IMR-90 (cell line): ENCODE results near the gene FSTL5. TPM values are rescaled to one million over a fixed set of nuclear protein-coding genes. Genes with fewer than 3 reads are reported as not detected.

Experiments used
- ATAC-seq: fragments of 200-7000 bp; cut with Tn5 transposase; 2 replicates; pipeline ENCODE4 v1.9.1; 2020; ENCODE audit warnings: low read depth, mild to moderate bottlenecking, moderate library complexity
- BruUV-seq: library from RNA; stranded (reverse); fragments of 400-500 nt; replicated peaks from 2 replicates; lab custom pipeline; 2021; lab: Mats Ljungman, UMichigan
- CTCF ChIA-PET: fragments of 300-600 bp; formaldehyde crosslinking; extraction: SDS; loops from one replicate; lab custom pipeline; 2021; ENCODE audit warnings: antibody characterized with exemption; lab: Yijun Ruan, JAX
- POLR2A ChIA-PET: fragments of 300-600 bp; sonication (Branson Sonifier 250); formaldehyde crosslinking; loops from one replicate; lab custom pipeline; 2022; ENCODE audit warnings: antibody characterized with exemption; ENCODE audit not compliant: unreplicated experiment; lab: Charles Lee
- DNase-seq: peaks from one replicate; pipeline ENCODE4 v3.0.0; 2013
- H2AFZ ChIP-seq: replicated peaks from 2 replicates; pipeline ENCODE3; 2013; ENCODE audit warnings: low read length, mild to moderate bottlenecking; ENCODE audit not compliant: poor library complexity
- H2AK5ac ChIP-seq: 2 replicates; pipeline ENCODE4 v1.6.1; 2013; ENCODE audit warnings: low read depth, low read length, inconsistent platforms
- H2AK9ac ChIP-seq: replicated peaks from 2 replicates; pipeline ENCODE3; 2013; ENCODE audit warnings: mild to moderate bottlenecking, low read depth, low read length, moderate library complexity; ENCODE audit not compliant: poor library complexity
- H2BK120ac ChIP-seq: 2 replicates; pipeline ENCODE4 v1.6.1; 2013; ENCODE audit warnings: low read depth, low read length, inconsistent platforms
- H2BK15ac ChIP-seq: 3 replicates; pipeline ENCODE4 v1.6.1; 2013; ENCODE audit warnings: low read depth, low read length, inconsistent platforms
- H2BK20ac ChIP-seq: 2 replicates; pipeline ENCODE4 v1.6.1; 2013; ENCODE audit warnings: low read depth, mild to moderate bottlenecking, inconsistent platforms, low read length, moderate library complexity
- H2BK5ac ChIP-seq: 2 replicates; pipeline ENCODE4 v1.6.1; 2013; ENCODE audit warnings: mild to moderate bottlenecking, low read depth, low read length, inconsistent platforms; ENCODE audit not compliant: poor library complexity, severe bottlenecking
- H3K14ac ChIP-seq: replicated peaks from 2 replicates; pipeline ENCODE4 v1.6.1; 2013; ENCODE audit warnings: low read depth, low read length, inconsistent platforms
- H3K18ac ChIP-seq: 2 replicates; pipeline ENCODE4 v1.6.1; 2013; ENCODE audit warnings: low read depth, low read length, control low read depth
- H3K23ac ChIP-seq: 2 replicates; pipeline ENCODE4 v1.6.1; 2013; ENCODE audit warnings: low read depth, low read length, inconsistent platforms
- H3K27ac ChIP-seq: 2 replicates; pipeline ENCODE4 v1.5.1; 2013; ENCODE audit warnings: mild to moderate bottlenecking, control low read depth, low read length; ENCODE audit not compliant: insufficient read depth
- H3K27me3 ChIP-seq: 2 replicates; pipeline ENCODE4 v1.6.1; 2013; ENCODE audit warnings: low read length; ENCODE audit not compliant: control insufficient read depth, insufficient read depth
- H3K36me3 ChIP-seq: 2 replicates; pipeline ENCODE4 v1.6.1; 2013; ENCODE audit warnings: low read length, mixed read lengths; ENCODE audit not compliant: control insufficient read depth, insufficient read depth
- H3K4ac ChIP-seq: 2 replicates; pipeline ENCODE4 v1.6.1; 2013; ENCODE audit warnings: low read depth, low read length, inconsistent platforms
- H3K4me1 ChIP-seq: 2 replicates; pipeline ENCODE4 v1.6.1; 2013; ENCODE audit warnings: low read length, mixed read lengths; ENCODE audit not compliant: control insufficient read depth, insufficient read depth
- H3K4me2 ChIP-seq: 2 replicates; pipeline ENCODE4 v1.6.1; 2013; ENCODE audit warnings: low read depth, mild to moderate bottlenecking, control low read depth, low read length, moderate library complexity
- H3K4me3 ChIP-seq: 2 replicates; pipeline ENCODE4 v1.5.1; 2013; ENCODE audit warnings: low read depth, mild to moderate bottlenecking, control low read depth, low read length, moderate library complexity; ENCODE audit not compliant: insufficient read depth
- H3K56ac ChIP-seq: 2 replicates; pipeline ENCODE4 v1.6.1; 2013; ENCODE audit warnings: low read length, inconsistent platforms; ENCODE audit not compliant: insufficient read depth; ENCODE audit errors: extremely low read depth
- H3K79me1 ChIP-seq, 2 experiments: 2 replicates each; pipeline ENCODE4 v1.6.1; 2013; ENCODE audit warnings: low read length in 2 of 2, inconsistent platforms in 1 of 2, low read depth in 1 of 2
- H3K9ac ChIP-seq: 2 replicates; pipeline ENCODE4 v1.6.1; 2013; ENCODE audit warnings: low read depth, low read length, control low read depth
- H3K9me1 ChIP-seq: 2 replicates; pipeline ENCODE4 v1.6.1; 2013; ENCODE audit warnings: low read length, inconsistent platforms; ENCODE audit not compliant: insufficient read depth
- H3K9me3 ChIP-seq: 2 replicates; pipeline ENCODE4 v1.6.1; 2013; ENCODE audit warnings: low read length; ENCODE audit not compliant: control insufficient read depth, insufficient read depth
- H4K20me1 ChIP-seq: 2 replicates; pipeline ENCODE4 v1.6.1; 2013; ENCODE audit warnings: low read length, inconsistent platforms; ENCODE audit not compliant: insufficient read depth
- H4K5ac ChIP-seq: 2 replicates; pipeline ENCODE4 v1.6.1; 2013; ENCODE audit warnings: mild to moderate bottlenecking, low read depth, low read length, control low read depth
- H4K8ac ChIP-seq, 2 experiments: 2 replicates each; pipeline ENCODE4 v1.6.1; 2013; ENCODE audit warnings: low read depth in 2 of 2, low read length in 2 of 2, control low read depth in 1 of 2, inconsistent platforms in 1 of 2
- H4K91ac ChIP-seq: 2 replicates; pipeline ENCODE4 v1.6.1; 2013; ENCODE audit warnings: low read depth, low read length, inconsistent platforms; ENCODE audit not compliant: insufficient read depth
- BHLHE40 ChIP-seq: fragments of 150-350 bp; IDR thresholded peaks from 2 replicates; pipeline ENCODE4 v1.6.1; 2016; ENCODE audit warnings: mild to moderate bottlenecking, low read depth, low read length
- CEBPB ChIP-seq: IDR thresholded peaks from 2 replicates; pipeline ENCODE4 v1.6.1; 2012; ENCODE audit warnings: low read depth, low read length, improper control_type of control experiment
- CHD1 ChIP-seq: IDR thresholded peaks from 2 replicates; pipeline ENCODE4 v1.6.1; 2012; ENCODE audit warnings: low read depth, low read length, improper control_type of control experiment
- CTCF ChIP-seq: conservative IDR thresholded peaks from 2 replicates; pipeline ENCODE4 v1.5.1; 2012; ENCODE audit warnings: mild to moderate bottlenecking, low read depth, low read length, improper control_type of control experiment
- ELK1 ChIP-seq: fragments of 150-350 bp; IDR thresholded peaks from 2 replicates; pipeline ENCODE4 v1.6.1; 2016; ENCODE audit warnings: low read depth, mild to moderate bottlenecking, low read length, moderate library complexity, borderline replicate concordance
- FOS ChIP-seq: fragments of 150-350 bp; IDR thresholded peaks from 2 replicates; pipeline ENCODE4 v1.6.1; 2016; ENCODE audit warnings: low read depth, low read length
- MAFK ChIP-seq: IDR thresholded peaks from 2 replicates; pipeline ENCODE4 v1.6.1; 2012; ENCODE audit warnings: low read depth, low read length, improper control_type of control experiment
- MAZ ChIP-seq: IDR thresholded peaks from 2 replicates; pipeline ENCODE4 v1.6.1; 2012; ENCODE audit warnings: low read depth, mild to moderate bottlenecking, low read length, improper control_type of control experiment, moderate library complexity, borderline replicate concordance
- MXI1 ChIP-seq: IDR thresholded peaks from 2 replicates; pipeline ENCODE4 v1.6.1; 2012; ENCODE audit warnings: low read depth, mild to moderate bottlenecking, low read length, moderate library complexity, borderline replicate concordance
- NFE2L2 ChIP-seq: fragments of 150-350 bp; IDR thresholded peaks from 2 replicates; pipeline ENCODE4 v1.6.1; 2016; ENCODE audit warnings: low read depth, mild to moderate bottlenecking, low read length
- POLR2A ChIP-seq: IDR thresholded peaks from 2 replicates; pipeline ENCODE4 v1.6.1; 2012; ENCODE audit warnings: mild to moderate bottlenecking, low read depth, low read length
- RAD21 ChIP-seq: IDR thresholded peaks from 2 replicates; pipeline ENCODE4 v1.6.1; 2012; ENCODE audit warnings: low read length, improper control_type of control experiment
- RCOR1 ChIP-seq: IDR thresholded peaks from 2 replicates; pipeline ENCODE4 v1.6.1; 2012; ENCODE audit warnings: mild to moderate bottlenecking, low read length, improper control_type of control experiment; ENCODE audit not compliant: insufficient replicate concordance
- RFX5 ChIP-seq: IDR thresholded peaks from 2 replicates; pipeline ENCODE4 v1.8.0; 2012; ENCODE audit warnings: low read depth, mild to moderate bottlenecking, low read length, moderate library complexity
- SMC3 ChIP-seq: fragments of 150-350 bp; IDR thresholded peaks from 2 replicates; pipeline ENCODE4 v1.6.1; 2016; ENCODE audit warnings: low read depth, mild to moderate bottlenecking, antibody characterized with exemption, low read length, moderate library complexity
- USF2 ChIP-seq: fragments of 150-350 bp; IDR thresholded peaks from 2 replicates; pipeline ENCODE4 v1.6.1; 2017; ENCODE audit warnings: mild to moderate bottlenecking, antibody characterized with exemption, low read length, low read depth
- WGBS, 2 experiments: methylation state at CpG; one replicate each; pipeline versions ENCODE4 v1.1.5 to v1.1.7; 2013; ENCODE audit warnings: missing lambda C conversion rate in 2 of 2; ENCODE audit not compliant: insufficient read length in 1 of 2; ENCODE audit errors: extremely low coverage in 2 of 2; 5-methylcytosine and 5-hydroxymethylcytosine counted together
- dilution Hi-C: fragments of 300-500 bp; cut with HindIII; formaldehyde crosslinking; loops from one replicate; pipeline ENCODE4 v1.14.3; 2018; ENCODE audit warnings: low sequenced_read_pairs; ENCODE audit not compliant: unreplicated experiment
- in situ Hi-C: fragments of 300-500 bp; cut with MboI; formaldehyde crosslinking; loops from 3 replicates; pipeline ENCODE4 v1.14.3; 2019; ENCODE audit warnings: low sequenced_read_pairs, inconsistent platforms, mixed read lengths
- intact Hi-C: fragments of 100-400 bp; cut with micrococcal nuclease; formaldehyde crosslinking; loops from 2 replicates; pipeline ENCODE4 v1.10.0; 2022
- polyA plus RNA-seq, 3 experiments: library from polyadenylated mRNA; depleted of rRNA; stranded (reverse); fragments of >200 nt; gene quantifications; 2 replicates each; pipeline ENCODE4 v1.2.3, GENCODE V29; 2012; ENCODE audit warnings: low replicate concordance in 1 of 3
- total RNA-seq: library from RNA; depleted of rRNA; stranded (reverse); fragments of >200 nt; gene quantifications from 2 replicates; pipeline ENCODE4 v1.2.3, GENCODE V29; 2012

FSTL5 gene
- total and polyA plus RNA-seq, 2 of the 4 experiments (the other 2 are of a cell fraction): under 0.01 TPM; not detected in 1

GRCh38 chr4:162038112-162038511 is 125.7 kb downstream of the FSTL5 start:
- Histone ChIP-seq H3K9me3 (no peaks in the 10 kb centered on the region), H4K8ac (no peak overlapping the region), H2BK20ac (no peak overlapping the region), H4K5ac (no peak overlapping the region), H3K79me1 (no peaks in the 10 kb centered on the region), H3K18ac (no peak overlapping the region), H3K9me1 (no peaks in the 10 kb centered on the region), H3K56ac (no peak overlapping the region), H2BK15ac (no peak overlapping the region), H3K27ac (no peak overlapping the region), H3K4me2 (no peak overlapping the region), H3K9ac (no peak overlapping the region), H2BK120ac (no peak overlapping the region), H3K36me3 (no peaks in the 10 kb centered on the region), H2AK5ac (no peak overlapping the region), H3K27me3 (no peaks in the 10 kb centered on the region), H3K4ac (no peak overlapping the region), H2AFZ (no peak overlapping the region), H3K14ac (no peak overlapping the region), H3K23ac (no peak overlapping the region), H4K20me1 (no peaks in the 10 kb centered on the region), H3K4me3 (no peak overlapping the region), H4K91ac (no peak overlapping the region), H2AK9ac (no peak overlapping the region), H2BK5ac (no peak overlapping the region), H3K4me1 (no peaks in the 10 kb centered on the region)
- ATAC-seq: no peak
- intact Hi-C loops: no loop called here
- dilution Hi-C loops: no loop called here
- POLR2A ChIA-PET: no interaction called here
- in situ Hi-C loops: no loop called here
- TF ChIP-seq NFE2L2 (no peak), MXI1 (no peak), CEBPB (no peak), RFX5 (no peak), CHD1 (no peak), MAFK (no peak), MAZ (no peak), USF2 (no peak), RCOR1 (no peak), RAD21 (no peak), POLR2A (no peak), CTCF (no peak), ELK1 (no peak), FOS (no peak), BHLHE40 (no peak), SMC3 (no peak)
- no CpG with 5 or more reads among the region's 3 CpGs for WGBS, 2 experiments
- DNase-seq: no peak
- CTCF ChIA-PET: no interaction called here
- no TSS peak for BruUV-seq
